Adrenal gland (tissue), 5 donors: Measurements from ENCODE around the gene HNRNPLL.

ENCODE experiments used
- CTCF ChIP-seq, 6 experiments: fragments of 450-650 bp in 4 of 6; fragments of 200-600 bp in 2 of 6; sonication (generic) in 1 of 6; IDR thresholded peaks; 1 replicate in 5 of 6; 2 replicates in 1 of 6; pipeline versions ENCODE4 v1.5.1 to v1.8.0; 2016 to 2021; ENCODE audit warnings: antibody characterized with exemption in 6 of 6, mild to moderate bottlenecking in 2 of 6, moderate library complexity in 1 of 6
- POLR2A ChIP-seq, 2 donors: fragments of 450-650 bp; IDR thresholded peaks; one replicate each; pipeline ENCODE4 v1.6.1; 2017; ENCODE audit warnings: antibody characterized with exemption in 2 of 2, mild to moderate bottlenecking in 2 of 2, moderate library complexity in 1 of 2
- donor health status: DM: no; HTN: no; CAD: no.

DNA sequence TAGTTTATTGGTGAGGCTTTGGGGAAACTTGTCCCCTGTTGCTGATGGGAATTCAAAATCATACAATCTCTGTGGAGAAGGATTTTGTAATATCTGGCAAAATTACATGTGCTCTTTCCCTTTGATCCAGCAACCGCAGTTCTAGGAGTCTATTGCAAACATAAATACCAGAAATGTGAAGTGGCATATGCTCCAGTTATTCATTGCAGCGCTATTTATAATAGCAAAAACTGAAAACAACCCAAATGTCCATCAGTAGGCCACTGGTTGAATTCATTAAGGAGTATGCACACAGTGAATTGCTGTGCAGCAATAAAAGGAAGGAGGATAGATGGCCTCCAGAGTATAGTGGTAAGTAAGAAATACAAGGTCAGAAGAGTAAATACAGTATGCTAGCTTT, 76.5 kb downstream of the HNRNPLL start:
- no peak for TF ChIP-seq CTCF (IDR thresholded peaks at IDR 0.05)
- TF ChIP-seq POLR2A (IDR thresholded peaks at IDR 0.05), result no peak
